Peyer's patch (tissue), 4 donors: ENCODE data around the gene FMNL3.
A peak's percentile ranks its signal among the peaks of the same experiment; 100 is the strongest.

Experiments
- CTCF ChIP-seq, 6 experiments: fragments of 450-650 bp in 4 of 6; fragments of 200-600 bp in 2 of 6; sonication (generic) in 1 of 6; IDR thresholded peaks; one replicate each; pipeline ENCODE4 v1.5.1; 2017 to 2019; ENCODE audit warnings: antibody characterized with exemption in 6 of 6, mild to moderate bottlenecking in 3 of 6, moderate library complexity in 1 of 6
- POLR2A ChIP-seq, 2 donors: fragments of 450-650 bp; IDR thresholded peaks; one replicate each; pipeline ENCODE4 v1.5.1; 2017; ENCODE audit warnings: antibody characterized with exemption in 2 of 2, mild to moderate bottlenecking in 2 of 2, moderate library complexity in 2 of 2

GRCh38 chr12:49623142-49623904 is 83.9 kb downstream of the FMNL3 start, which contains the start of gene PRPF40B:
- TF ChIP-seq CTCF (IDR thresholded peaks at IDR 0.05): peak; percentile 25 to 59 (median 48)
- TF ChIP-seq POLR2A (IDR thresholded peaks at IDR 0.05): peak; percentile 71 to 86
